ENCODE results near the gene CEP170.
"Not testable (repeated sequence)": the region's sequence is repeated elsewhere in the genome, so short reads cannot be mapped to it uniquely, and the experiment has no call there.

GRCh38 chr1:243211984-243212383 lies 43.1 kb downstream of the CEP170 start:
- TF ChIP-seq CTCF (IDR thresholded peaks at IDR 0.05 in 2 of 3, conservative IDR thresholded peaks at IDR 0.05 in 1 of 3; ENCODE audit: borderline replicate concordance in 1 of 3, insufficient read depth in 1 of 3, low read depth in 2 of 3, low read length in 2 of 3); POLR2AphosphoS5 (IDR thresholded peaks at IDR 0.05; ENCODE audit: low read depth, low read length); EZH2phosphoT487 (IDR thresholded peaks at IDR 0.05; ENCODE audit: borderline replicate concordance); ZNF274 (IDR thresholded peaks at IDR 0.05; ENCODE audit: low read depth, low read length); EGR1 (IDR thresholded peaks at IDR 0.05; ENCODE audit: low read depth); TCF7L2 (IDR thresholded peaks at IDR 0.05; ENCODE audit: borderline replicate concordance, extremely low read depth, insufficient read depth, insufficient read length); EZH2 (IDR thresholded peaks at IDR 0.05); SIN3A (IDR thresholded peaks at IDR 0.05; ENCODE audit: low read depth); POLR2A (IDR thresholded peaks at IDR 0.05; ENCODE audit: borderline replicate concordance, extremely low read depth, insufficient read depth, insufficient read length); JUND (IDR thresholded peaks at IDR 0.05); SRF (IDR thresholded peaks at IDR 0.05; ENCODE audit: low read depth); CEBPB (IDR thresholded peaks at IDR 0.05; ENCODE audit: low read depth): not testable (repeated sequence)
- TF ChIP-seq, protein P1, sequence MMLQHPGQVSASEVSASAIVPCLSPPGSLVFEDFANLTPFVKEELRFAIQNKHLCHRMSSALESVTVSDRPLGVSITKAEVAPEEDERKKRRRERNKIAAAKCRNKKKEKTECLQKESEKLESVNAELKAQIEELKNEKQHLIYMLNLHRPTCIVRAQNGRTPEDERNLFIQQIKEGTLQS (IDR thresholded peaks at IDR 0.05) = not testable (repeated sequence)
- TF ChIP-seq, protein P2, sequence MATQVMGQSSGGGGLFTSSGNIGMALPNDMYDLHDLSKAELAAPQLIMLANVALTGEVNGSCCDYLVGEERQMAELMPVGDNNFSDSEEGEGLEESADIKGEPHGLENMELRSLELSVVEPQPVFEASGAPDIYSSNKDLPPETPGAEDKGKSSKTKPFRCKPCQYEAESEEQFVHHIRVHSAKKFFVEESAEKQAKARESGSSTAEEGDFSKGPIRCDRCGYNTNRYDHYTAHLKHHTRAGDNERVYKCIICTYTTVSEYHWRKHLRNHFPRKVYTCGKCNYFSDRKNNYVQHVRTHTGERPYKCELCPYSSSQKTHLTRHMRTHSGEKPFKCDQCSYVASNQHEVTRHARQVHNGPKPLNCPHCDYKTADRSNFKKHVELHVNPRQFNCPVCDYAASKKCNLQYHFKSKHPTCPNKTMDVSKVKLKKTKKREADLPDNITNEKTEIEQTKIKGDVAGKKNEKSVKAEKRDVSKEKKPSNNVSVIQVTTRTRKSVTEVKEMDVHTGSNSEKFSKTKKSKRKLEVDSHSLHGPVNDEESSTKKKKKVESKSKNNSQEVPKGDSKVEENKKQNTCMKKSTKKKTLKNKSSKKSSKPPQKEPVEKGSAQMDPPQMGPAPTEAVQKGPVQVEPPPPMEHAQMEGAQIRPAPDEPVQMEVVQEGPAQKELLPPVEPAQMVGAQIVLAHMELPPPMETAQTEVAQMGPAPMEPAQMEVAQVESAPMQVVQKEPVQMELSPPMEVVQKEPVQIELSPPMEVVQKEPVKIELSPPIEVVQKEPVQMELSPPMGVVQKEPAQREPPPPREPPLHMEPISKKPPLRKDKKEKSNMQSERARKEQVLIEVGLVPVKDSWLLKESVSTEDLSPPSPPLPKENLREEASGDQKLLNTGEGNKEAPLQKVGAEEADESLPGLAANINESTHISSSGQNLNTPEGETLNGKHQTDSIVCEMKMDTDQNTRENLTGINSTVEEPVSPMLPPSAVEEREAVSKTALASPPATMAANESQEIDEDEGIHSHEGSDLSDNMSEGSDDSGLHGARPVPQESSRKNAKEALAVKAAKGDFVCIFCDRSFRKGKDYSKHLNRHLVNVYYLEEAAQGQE (IDR thresholded peaks at IDR 0.05; ENCODE audit: low read depth) = not testable (repeated sequence)
